ENCODE results near the gene KAT6B. TPM values are rescaled to one million over a fixed set of nuclear protein-coding genes. Genes with fewer than 3 reads are reported as not detected.

Gene KAT6B
- total and polyA plus RNA-seq, 4 donors, result 5.0 to 161 (median 21.0) TPM

- no peak overlapping the region for H3K27ac ChIP-seq (ENCODE audit: low read depth in 1 of 2, low read length in 1 of 2)
- H3K4me1 ChIP-seq (ENCODE audit: control insufficient read depth in 5 of 5, insufficient read depth in 5 of 5, low read length in 5 of 5), result peaks cover 0 to 10% (median 6%) of the 10 kb centered on the region in 5 donors
These were observed 130.2 kb downstream of the KAT6B start for GRCh38 chr10:74956555-74957111.

GRCh38 chr10:74957285-74957961 is 131.0 kb downstream of the KAT6B start:
- DNase-seq, result peak in 2 of 3 donors; percentile 30 to 34

More at GRCh38 chr10:74956555-74957111, 130.2 kb downstream of the KAT6B start:
- ATAC-seq (ENCODE audit: insufficient read depth, low FRiP score) (no peak), DNase-seq (no peak)
- H3K9me3 ChIP-seq (ENCODE audit: control insufficient read depth in 4 of 4, insufficient read depth in 3 of 4, low read length in 3 of 4), result no peaks in the 10 kb centered on the region
- no peak overlapping the region for H3K9ac ChIP-seq (ENCODE audit: insufficient read depth in 1 of 2, low read length in 2 of 2)
- no peaks in the 10 kb centered on the region for H3K27me3 ChIP-seq (ENCODE audit: control insufficient read depth in 3 of 3, insufficient read depth in 3 of 3, low read length in 2 of 3)
- H3K4me3 ChIP-seq, result no peak overlapping the region
- peaks cover 0 to 5% (median 0%) of the 10 kb centered on the region in 4 donors for H3K36me3 ChIP-seq (ENCODE audit: control insufficient read depth in 4 of 4, insufficient read depth in 4 of 4, low read length in 4 of 4)
- TF ChIP-seq CTCF (IDR thresholded peaks at IDR 0.05; ENCODE audit: control extremely low read depth, extremely low read depth), result no peak
- 97% methylated on average over 1 of the region's 1 CpG for WGBS, 2 donors

GRCh38 chr10:74958316-74958715 is 131.9 kb downstream of the KAT6B start:
- Histone ChIP-seq H3K4me3 (no peak overlapping the region), H3K4me1 (ENCODE audit: control insufficient read depth in 5 of 5, insufficient read depth in 5 of 5, low read length in 5 of 5) (peaks cover 0 to 13% (median 6%) of the 10 kb centered on the region in 5 donors), H3K36me3 (ENCODE audit: control insufficient read depth in 4 of 4, insufficient read depth in 4 of 4, low read length in 4 of 4) (peaks cover 0 to 5% (median 0%) of the 10 kb centered on the region in 4 donors), H3K27me3 (ENCODE audit: control insufficient read depth in 3 of 3, insufficient read depth in 3 of 3, low read length in 2 of 3) (no peaks in the 10 kb centered on the region), H3K9me3 (ENCODE audit: control insufficient read depth in 4 of 4, insufficient read depth in 3 of 4, low read length in 3 of 4) (no peaks in the 10 kb centered on the region), H3K27ac (ENCODE audit: low read depth in 1 of 2, low read length in 1 of 2) (no peak overlapping the region), H3K9ac (ENCODE audit: insufficient read depth in 1 of 2, low read length in 2 of 2) (no peak overlapping the region)
- no peak for DNase-seq
- no peak for TF ChIP-seq CTCF (IDR thresholded peaks at IDR 0.05; ENCODE audit: control extremely low read depth, extremely low read depth)
- ATAC-seq (ENCODE audit: insufficient read depth, low FRiP score), result no peak
- WGBS, 2 donors, result 97 to 98% methylated on average over 3 of the region's 3 CpGs

More at GRCh38 chr10:74957285-74957961, 131.0 kb downstream of the KAT6B start:
- H3K9me3 ChIP-seq (ENCODE audit: control insufficient read depth in 4 of 4, insufficient read depth in 3 of 4, low read length in 3 of 4), result no peaks in the 10 kb centered on the region
- ATAC-seq (ENCODE audit: insufficient read depth, low FRiP score), result no peak
- no peaks in the 10 kb centered on the region for H3K27me3 ChIP-seq (ENCODE audit: control insufficient read depth in 3 of 3, insufficient read depth in 3 of 3, low read length in 2 of 3)
- no peak for TF ChIP-seq CTCF (IDR thresholded peaks at IDR 0.05; ENCODE audit: control extremely low read depth, extremely low read depth)
- H3K36me3 ChIP-seq (ENCODE audit: control insufficient read depth in 4 of 4, insufficient read depth in 4 of 4, low read length in 4 of 4), result peaks cover 0 to 5% (median 0%) of the 10 kb centered on the region in 4 donors
- peaks cover 0 to 13% (median 6%) of the 10 kb centered on the region in 5 donors for H3K4me1 ChIP-seq (ENCODE audit: control insufficient read depth in 5 of 5, insufficient read depth in 5 of 5, low read length in 5 of 5)
- 52 to 74% methylated on average over 9 of the region's 9 CpGs for WGBS, 2 donors
- H3K27ac ChIP-seq (ENCODE audit: low read depth in 1 of 2, low read length in 1 of 2), result no peak overlapping the region
- no peak overlapping the region for H3K9ac ChIP-seq (ENCODE audit: insufficient read depth in 1 of 2, low read length in 2 of 2)
- no peak overlapping the region for H3K4me3 ChIP-seq

Data from lung (tissue), 12 donors.